Stimulated activated CD4-positive, alpha-beta T cell treated with anti-CD3 and anti-CD28 coated beads, Interleukin-4, amount 100 ng/mL, for 24 hours (primary cell): ENCODE data around the gene SLC45A3.

Experiments used
- DNase-seq: peaks from one replicate; pipeline ENCODE4 v3.0.0-alpha.2; 2020

The SLC45A3 gene

GRCh38 chr1:205632669-205633169, 47.6 kb downstream of the SLC45A3 start:
- DNase-seq = no peak

- DNase-seq = peak; percentile 99
Measured at GRCh38 chr1:205631768-205632668, 48.3 kb downstream of the SLC45A3 start, which contains the start of gene ELK4. Gene ELK4, minus strand, starts transcription at chr1:205632011. Its CDS starts 8,129 bp downstream, at chr1:205623882.

GRCh38 chr1:205631010-205631767, 49.1 kb downstream of the SLC45A3 start:
- peak; percentile 88 for DNase-seq

GRCh38 chr1:205630651-205631009, 49.7 kb downstream of the SLC45A3 start:
- DNase-seq = no peak

GRCh38 chr1:205630241-205630640, 50.1 kb downstream of the SLC45A3 start:
- DNase-seq = no peak

GRCh38 chr1:205629751-205630150, 50.6 kb downstream of the SLC45A3 start:
- DNase-seq = peak; percentile 9

GRCh38 chr1:205627956-205628355, 52.4 kb downstream of the SLC45A3 start:
- DNase-seq = no peak

- DNase-seq = no peak
Measured at GRCh38 chr1:205626216-205626615, 54.1 kb downstream of the SLC45A3 start.

- DNase-seq = no peak
Measured at GRCh38 chr1:205623646-205624045, 56.7 kb downstream of the SLC45A3 start.

GRCh38 chr1:205620269-205620668, 60.0 kb downstream of the SLC45A3 start:
- no peak for DNase-seq

- no peak for DNase-seq
Measured at GRCh38 chr1:205619376-205619775, 60.9 kb downstream of the SLC45A3 start.

GRCh38 chr1:205616563-205617293, 63.6 kb downstream of the SLC45A3 start:
- no peak for DNase-seq

- DNase-seq = no peak
Measured at GRCh38 chr1:205615789-205616188, 64.5 kb downstream of the SLC45A3 start.

- no peak for DNase-seq
Measured at GRCh38 chr1:205613854-205614412, 66.4 kb downstream of the SLC45A3 start.

- no peak for DNase-seq
Measured at GRCh38 chr1:205612556-205612955, 67.8 kb downstream of the SLC45A3 start.

GRCh38 chr1:205612104-205612503, 68.2 kb downstream of the SLC45A3 start:
- DNase-seq = no peak

- DNase-seq = no peak
Measured at GRCh38 chr1:205610901-205611466, 69.3 kb downstream of the SLC45A3 start.

- no peak for DNase-seq
Measured at GRCh38 chr1:205610036-205610435, 70.3 kb downstream of the SLC45A3 start.
